Mesenchymal stem cell (in vitro differentiated cells and primary cell): ENCODE results near the gene MUC2.

Experiments
- DNase-seq: peaks from one replicate; pipeline ENCODE4 v3.0.0-alpha.2; 2013
- H2AFZ ChIP-seq: one replicate; pipeline ENCODE4 v1.6.1; 2013; ENCODE audit warnings: low read depth, mild to moderate bottlenecking, control low read depth, inconsistent platforms, low read length, moderate library complexity
- H2AK5ac ChIP-seq: 2 replicates; pipeline ENCODE4 v1.6.1; 2013; ENCODE audit warnings: low read length, moderate library complexity, mild to moderate bottlenecking, inconsistent platforms; ENCODE audit not compliant: severe bottlenecking
- H2BK120ac ChIP-seq: one replicate; pipeline ENCODE4 v1.6.1; 2013; ENCODE audit warnings: low read depth, mild to moderate bottlenecking, inconsistent platforms, low read length, moderate library complexity
- H2BK12ac ChIP-seq, 2 experiments: one replicate each; pipeline ENCODE4 v1.6.1; 2013; ENCODE audit warnings: inconsistent platforms in 2 of 2, low read length in 2 of 2, mild to moderate bottlenecking in 2 of 2, moderate library complexity in 2 of 2, control low read depth in 1 of 2
- H2BK15ac ChIP-seq: one replicate; pipeline ENCODE4 v1.6.1; 2013; ENCODE audit warnings: mild to moderate bottlenecking, low read depth, inconsistent platforms; ENCODE audit not compliant: poor library complexity, severe bottlenecking
- H2BK5ac ChIP-seq: 2 replicates; pipeline ENCODE4 v1.6.1; 2013; ENCODE audit warnings: low read depth, mild to moderate bottlenecking, low read length, control low read depth, inconsistent platforms; ENCODE audit not compliant: poor library complexity, severe bottlenecking
- H3K14ac ChIP-seq, 2 experiments: one replicate each; pipeline ENCODE4 v1.6.1; 2013; ENCODE audit warnings: inconsistent platforms in 2 of 2, low read length in 2 of 2, control low read depth in 1 of 2, mild to moderate bottlenecking in 1 of 2, moderate library complexity in 1 of 2
- H3K18ac ChIP-seq, 2 experiments: one replicate each; pipeline ENCODE4 v1.6.1; 2013; ENCODE audit warnings: inconsistent platforms in 2 of 2, low read length in 2 of 2, control low read depth in 1 of 2, low read depth in 1 of 2, mild to moderate bottlenecking in 1 of 2
- H3K23ac ChIP-seq, 2 experiments: one replicate each; pipeline ENCODE4 v1.6.1; 2013; ENCODE audit warnings: inconsistent platforms in 2 of 2, low read length in 2 of 2, mild to moderate bottlenecking in 2 of 2, moderate library complexity in 2 of 2, control low read depth in 1 of 2
- H3K27ac ChIP-seq: 2 replicates; pipeline ENCODE4 v1.5.1; 2013; ENCODE audit warnings: mild to moderate bottlenecking, moderate library complexity, low read length, control low read depth, inconsistent platforms; ENCODE audit not compliant: poor library complexity, severe bottlenecking
- H3K27me3 ChIP-seq, 2 experiments: 2 replicates each; pipeline versions ENCODE4 v1.6.1 to v1.7.0; 2013; ENCODE audit warnings: low read length in 2 of 2, mild to moderate bottlenecking in 2 of 2, moderate library complexity in 2 of 2, control low read depth in 1 of 2, inconsistent platforms in 1 of 2; ENCODE audit not compliant: control insufficient read depth in 1 of 2, insufficient read depth in 1 of 2
- H3K36me3 ChIP-seq, 2 experiments: 2 replicates each; pipeline versions ENCODE4 v1.6.1 to v1.7.0; 2013; ENCODE audit warnings: low read length in 2 of 2, control low read depth in 1 of 2, inconsistent platforms in 1 of 2, low read depth in 1 of 2, mild to moderate bottlenecking in 1 of 2; ENCODE audit not compliant: insufficient read depth in 2 of 2, control insufficient read depth in 1 of 2
- H3K4ac ChIP-seq, 2 experiments: one replicate each; pipeline ENCODE4 v1.6.1; 2013; ENCODE audit warnings: inconsistent platforms in 2 of 2, low read length in 2 of 2, mild to moderate bottlenecking in 2 of 2, moderate library complexity in 2 of 2, control low read depth in 1 of 2, low read depth in 1 of 2
- H3K4me1 ChIP-seq: 2 replicates; pipeline ENCODE4 v1.6.1; 2013; ENCODE audit warnings: low read depth, low read length, control low read depth; ENCODE audit not compliant: control insufficient read depth, insufficient read depth
- H3K4me2 ChIP-seq: 2 replicates; pipeline ENCODE4 v1.6.1; 2013; ENCODE audit warnings: low read length, mild to moderate bottlenecking, inconsistent platforms; ENCODE audit not compliant: poor library complexity, severe bottlenecking
- H3K4me3 ChIP-seq, 2 experiments: 2 replicates each; pipeline versions ENCODE4 v1.5.1 to v1.7.0; 2013; ENCODE audit warnings: low read length in 2 of 2, mild to moderate bottlenecking in 2 of 2, control low read depth in 1 of 2, low read depth in 1 of 2; ENCODE audit not compliant: insufficient read depth in 1 of 2
- H3K79me1 ChIP-seq: replicated peaks from 2 replicates; pipeline ENCODE4 v1.6.1; 2013; ENCODE audit warnings: mild to moderate bottlenecking, control low read depth, low read length, inconsistent platforms; ENCODE audit not compliant: poor library complexity, severe bottlenecking
- H3K9ac ChIP-seq: 2 replicates; pipeline ENCODE4 v1.7.0; 2013; ENCODE audit warnings: mild to moderate bottlenecking, low read length, moderate library complexity
- H3K9me3 ChIP-seq: 2 replicates; pipeline ENCODE4 v1.7.0; 2013; ENCODE audit warnings: mild to moderate bottlenecking, low read length; ENCODE audit not compliant: control insufficient read depth
- H4K8ac ChIP-seq: one replicate; pipeline ENCODE4 v1.6.1; 2013; ENCODE audit warnings: inconsistent platforms, mild to moderate bottlenecking, low read length, moderate library complexity
- H4K91ac ChIP-seq: one replicate; pipeline ENCODE4 v1.6.1; 2013; ENCODE audit warnings: mild to moderate bottlenecking, low read length, inconsistent platforms
- WGBS: methylation state at CpG from one replicate; pipeline ENCODE4 v1.1.7; 2013; ENCODE audit warnings: mixed read lengths; 5-methylcytosine and 5-hydroxymethylcytosine counted together

MUC2 gene

GRCh38 chr11:1109918-1110705, 35.4 kb downstream of the MUC2 start:
- peaks cover 2% of the 10 kb centered on the region for H3K4me1 ChIP-seq
- no peaks in the 10 kb centered on the region for H3K36me3 ChIP-seq
- H3K9me3 ChIP-seq: no peaks in the 10 kb centered on the region
- no peak overlapping the region for H2BK15ac ChIP-seq
- no peak overlapping the region for H3K9ac ChIP-seq
- no peak overlapping the region for H2BK5ac ChIP-seq
- no peak overlapping the region for H2AK5ac ChIP-seq
- H4K8ac ChIP-seq: no peak overlapping the region
- H3K79me1 ChIP-seq: no peaks in the 10 kb centered on the region
- H4K91ac ChIP-seq: no peak overlapping the region
- 89% methylated on average over 37 of the region's 39 CpGs for WGBS
- no peak overlapping the region for H3K23ac ChIP-seq
- no peak overlapping the region for H3K14ac ChIP-seq
- H3K27ac ChIP-seq: no peak overlapping the region
- no peak for DNase-seq
- H3K4me2 ChIP-seq: no peak overlapping the region
- no peak overlapping the region for H2AFZ ChIP-seq
- no peak overlapping the region for H2BK120ac ChIP-seq
- H3K4ac ChIP-seq: no peak overlapping the region
- H3K27me3 ChIP-seq: peaks cover 13 to 26% of the 10 kb centered on the region in 2 experiments
- no peak overlapping the region for H3K18ac ChIP-seq
- no peak overlapping the region for H2BK12ac ChIP-seq
- no peak overlapping the region for H3K4me3 ChIP-seq

DNA sequence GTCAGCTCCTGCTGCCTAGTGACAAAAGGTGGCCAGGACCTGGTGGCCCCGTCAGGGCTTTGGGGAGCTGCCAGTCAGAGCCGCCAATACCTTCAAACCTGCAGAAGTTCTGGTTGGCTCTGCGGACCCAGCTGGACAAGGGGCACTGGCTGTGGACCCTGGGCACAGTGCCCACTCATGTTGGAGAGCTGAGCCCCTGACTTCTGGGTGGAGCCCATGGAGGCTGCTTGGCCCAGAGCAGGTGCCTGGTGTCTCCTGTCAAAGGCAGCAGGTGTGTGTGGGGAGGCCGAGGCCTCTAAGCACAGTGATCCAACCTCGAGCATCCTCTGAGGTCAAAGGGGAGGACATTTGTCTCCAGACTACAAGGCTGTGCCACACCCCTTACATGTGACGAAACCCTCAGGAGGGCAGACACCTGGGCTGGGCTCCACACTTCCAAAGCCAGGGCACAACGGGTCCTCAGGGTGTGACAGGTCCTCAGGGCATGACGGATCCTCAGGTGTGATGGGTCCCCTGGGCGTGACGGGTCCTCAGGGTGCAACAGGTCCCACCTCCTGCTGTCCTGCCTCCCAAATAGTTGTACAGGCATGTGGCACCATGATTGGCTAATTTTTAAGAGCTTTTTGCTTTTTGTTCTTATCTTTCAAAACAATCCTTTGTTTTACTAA, 37.0 kb downstream of the MUC2 start:
- Histone ChIP-seq H3K27ac (no peak overlapping the region), H2AFZ (no peak overlapping the region), H3K4me1 (peaks cover 2% of the 10 kb centered on the region), H3K18ac (no peak overlapping the region), H3K4me2 (no peak overlapping the region), H4K91ac (no peak overlapping the region), H3K4me3 (no peak overlapping the region), H3K4ac (no peak overlapping the region), H2BK120ac (no peak overlapping the region), H3K9me3 (no peaks in the 10 kb centered on the region), H2BK12ac (no peak overlapping the region), H2AK5ac (no peak overlapping the region), H4K8ac (no peak overlapping the region), H2BK5ac (no peak overlapping the region), H3K36me3 (no peaks in the 10 kb centered on the region), H3K14ac (no peak overlapping the region), H3K23ac (no peak overlapping the region), H3K9ac (no peak overlapping the region), H3K79me1 (no peaks in the 10 kb centered on the region), H2BK15ac (no peak overlapping the region), H3K27me3 (peaks cover 12 to 41% of the 10 kb centered on the region in 2 experiments)
- WGBS: 87% methylated on average over 8 of the region's 10 CpGs
- no peak for DNase-seq

DNA sequence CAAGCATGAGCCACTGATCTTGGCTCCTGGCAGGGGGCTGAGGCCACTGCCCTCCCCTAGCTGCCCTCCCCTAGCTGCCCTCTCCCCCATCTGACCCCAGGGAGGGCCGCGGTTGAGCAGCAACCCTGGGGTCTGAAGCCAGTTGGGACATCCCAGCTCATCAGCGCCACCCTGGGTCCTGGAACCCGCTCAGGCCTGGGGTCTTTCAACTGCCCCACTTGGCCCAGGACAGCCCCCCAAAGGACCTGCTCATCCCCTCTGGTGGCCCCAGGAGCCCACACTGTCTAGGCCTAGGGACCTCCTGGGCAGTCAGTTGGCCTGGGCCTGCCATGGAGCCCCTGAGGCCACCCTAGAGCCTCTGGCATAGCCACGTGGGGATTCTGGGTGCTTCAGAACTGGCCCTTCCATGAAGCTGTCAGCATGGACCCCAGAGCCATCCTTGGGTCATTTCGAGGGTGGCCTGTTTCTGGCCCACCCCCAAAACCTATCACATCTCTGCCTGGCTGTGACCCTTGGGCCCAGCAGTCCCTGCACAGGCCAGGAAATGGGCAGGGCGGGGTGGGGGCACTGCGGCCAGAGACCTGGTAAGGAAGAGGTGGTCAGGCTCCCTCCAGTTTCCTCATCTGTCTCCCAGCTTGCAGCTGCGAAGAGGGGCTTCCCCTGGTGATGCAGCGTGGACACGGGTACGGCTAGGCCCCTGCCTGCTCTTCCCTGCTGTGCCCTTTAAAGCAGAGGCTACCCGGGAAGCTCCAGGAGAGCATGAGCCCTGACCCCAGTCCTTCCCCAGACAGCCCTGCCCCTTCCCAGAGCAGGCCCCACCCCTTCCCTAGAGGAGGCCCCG, 37.9 kb downstream of the MUC2 start:
- no peak for DNase-seq
- Histone ChIP-seq H2AFZ (no peak overlapping the region), H2BK120ac (no peak overlapping the region), H3K4me3 (no peak overlapping the region), H3K4me1 (peaks cover 2% of the 10 kb centered on the region), H3K23ac (no peak overlapping the region), H3K4me2 (no peak overlapping the region), H2BK15ac (no peak overlapping the region), H3K27me3 (peaks cover 6 to 49% of the 10 kb centered on the region in 2 experiments), H4K91ac (no peak overlapping the region), H3K27ac (no peak overlapping the region), H2BK5ac (no peak overlapping the region), H2BK12ac (no peak overlapping the region), H3K14ac (no peak overlapping the region), H3K9ac (no peak overlapping the region), H4K8ac (no peak overlapping the region), H3K79me1 (no peaks in the 10 kb centered on the region), H3K4ac (no peak overlapping the region), H3K36me3 (no peaks in the 10 kb centered on the region), H3K18ac (no peak overlapping the region), H2AK5ac (no peak overlapping the region), H3K9me3 (no peaks in the 10 kb centered on the region)
- 83% methylated on average over 12 of the region's 14 CpGs for whole genome bisulfite sequencing
